ENCODE results near the gene FGFBP1.
A peak's percentile ranks its signal among the peaks of the same experiment; 100 is the strongest.
"Not testable (repeated sequence)": the region's sequence is repeated elsewhere in the genome, so short reads cannot be mapped to it uniquely, and the experiment has no call there.

The FGFBP1 gene

DNA sequence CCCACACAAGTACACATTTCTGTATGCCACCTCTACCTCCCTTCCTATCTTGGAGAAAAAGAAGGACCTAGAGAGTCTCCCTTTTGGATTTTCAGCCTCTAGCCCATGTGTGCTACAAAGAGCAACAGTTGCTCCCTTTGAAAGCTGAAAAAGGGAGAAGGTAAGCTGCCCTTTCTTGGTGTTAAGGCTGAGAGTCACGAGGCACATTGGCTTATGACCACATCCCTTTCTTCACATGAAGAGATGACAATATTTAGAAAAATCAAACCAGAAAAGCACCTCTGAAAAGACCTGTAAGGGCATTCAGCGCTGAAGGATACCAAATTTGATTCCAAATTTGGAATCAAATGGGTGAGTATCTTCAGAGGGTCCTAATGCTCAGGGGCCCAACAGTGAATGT is 6.4 kb upstream of the FGFBP1 start:
- DNase-seq, result no peak

DNA sequence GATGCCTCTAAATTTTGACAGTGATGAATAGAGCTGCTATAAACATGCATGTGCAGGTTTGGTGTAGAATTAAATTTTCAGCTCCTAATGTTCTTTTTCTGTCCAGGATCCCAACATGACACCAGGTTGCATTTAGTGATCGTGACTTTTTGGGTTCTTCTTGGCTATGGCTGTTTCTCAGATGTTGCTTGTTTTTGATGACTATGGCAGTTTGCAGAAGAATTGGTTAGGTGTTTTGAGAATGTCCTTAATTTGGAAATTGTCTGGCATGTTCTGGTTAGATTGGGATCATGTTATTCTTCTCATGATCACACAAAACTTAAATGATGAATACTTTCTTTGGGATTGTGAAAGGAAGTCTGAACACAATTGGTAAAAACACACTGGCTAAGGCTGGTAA is 3.7 kb upstream of the FGFBP1 start:
- no peak for DNase-seq

DNA sequence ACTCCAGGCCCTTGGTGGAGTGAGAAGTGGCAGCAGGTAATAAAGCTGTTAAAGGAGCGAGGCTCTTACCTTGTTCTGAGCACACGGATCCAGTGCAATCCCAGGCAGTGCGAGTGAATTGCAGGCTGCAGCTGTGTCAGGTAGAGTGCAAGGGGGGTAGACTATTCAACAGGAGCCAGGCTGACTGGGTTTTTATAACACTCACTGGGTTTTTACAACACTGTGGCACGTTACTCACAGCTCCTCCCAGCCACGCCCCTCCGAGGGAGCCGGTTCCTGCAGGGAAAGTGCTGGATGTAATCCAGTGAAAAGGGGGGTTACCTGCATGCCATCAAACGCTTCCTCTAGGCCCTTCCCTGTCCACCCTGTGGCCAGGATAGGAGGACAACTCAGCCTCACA is 358 bp downstream of the FGFBP1 start:
- no peak for DNase-seq

DNA sequence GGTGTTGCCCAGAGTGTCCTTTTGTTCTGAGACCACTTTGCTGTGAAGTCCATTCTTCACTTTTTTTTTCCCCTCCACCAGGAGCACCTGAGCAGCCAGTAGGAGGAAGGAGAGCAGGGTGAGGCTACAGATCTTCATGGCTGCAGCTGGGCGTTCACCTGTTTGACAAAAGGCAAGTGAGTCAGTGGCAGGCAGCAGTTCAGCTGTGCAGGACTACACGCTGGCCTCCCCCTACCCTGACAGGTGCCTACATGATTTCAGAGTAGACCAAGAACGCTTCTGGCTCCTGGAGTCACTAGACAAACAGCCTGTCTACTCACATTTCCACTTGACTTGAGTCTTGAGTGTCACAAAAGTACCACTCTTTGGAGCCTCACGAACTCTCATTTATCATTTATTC is 2.0 kb downstream of the FGFBP1 start:
- no peak for DNase-seq

DNA sequence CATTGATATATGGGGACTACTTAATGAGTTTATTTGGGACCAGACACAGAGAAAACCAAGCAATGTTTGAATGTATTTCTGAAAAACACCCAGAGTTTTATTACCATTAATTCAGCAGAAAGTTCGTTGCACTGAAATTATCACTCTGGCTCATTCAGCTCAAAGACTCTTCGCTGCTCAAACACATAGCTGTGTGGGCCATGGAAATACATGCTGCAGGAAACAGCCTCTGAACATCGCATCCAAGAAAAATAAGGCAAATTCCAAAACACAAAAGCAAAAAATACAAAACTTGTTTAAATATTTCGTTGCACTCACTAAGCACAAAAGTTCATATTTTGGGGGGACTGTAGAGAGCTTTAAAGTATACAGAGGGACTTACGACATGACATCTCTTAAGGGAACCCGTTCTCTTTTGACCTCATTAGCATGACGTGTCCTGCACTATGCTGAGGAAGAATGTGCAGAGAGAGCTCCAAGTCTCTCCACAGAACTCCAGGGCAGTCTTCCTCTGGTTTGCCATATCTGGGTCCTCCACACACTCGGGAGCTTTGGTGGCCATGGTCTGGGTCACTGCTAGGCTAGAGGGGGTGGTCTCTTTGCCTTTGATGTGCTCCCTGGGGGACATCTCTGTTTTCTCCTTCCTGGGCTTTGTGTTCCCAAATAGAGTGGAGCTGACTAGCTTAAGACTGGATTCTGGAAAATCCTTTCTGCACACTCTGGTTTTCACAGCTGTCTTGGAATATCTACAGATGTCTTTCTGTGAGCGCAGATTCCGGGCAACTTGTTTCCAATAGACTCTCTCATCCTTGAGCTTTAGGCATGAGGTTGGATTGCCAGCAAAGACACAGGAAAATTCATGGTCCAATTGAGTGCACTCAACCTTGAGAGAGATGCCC is 2.8 kb downstream of the FGFBP1 start:
- DNase-seq, result no peak

DNA sequence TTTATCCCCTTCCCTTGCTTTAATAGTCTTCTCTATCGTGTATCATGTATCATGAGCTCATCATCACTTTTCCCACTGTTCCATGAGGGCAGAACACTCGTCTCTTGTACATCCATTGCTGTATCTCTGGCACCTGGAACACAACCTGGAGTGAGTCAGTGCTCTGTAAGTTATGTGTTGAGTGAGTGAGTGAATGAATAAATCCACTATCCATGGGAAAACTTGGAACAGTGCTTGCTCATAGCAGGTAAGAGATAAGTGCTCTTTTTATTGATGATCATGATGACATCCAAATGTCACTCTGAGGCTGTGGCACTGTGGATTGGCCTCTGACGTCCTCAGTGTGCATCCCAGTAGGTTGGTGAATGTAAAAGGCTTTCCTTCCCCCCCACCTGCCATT is 4.3 kb downstream of the FGFBP1 start:
- DNase-seq, result no peak

DNA sequence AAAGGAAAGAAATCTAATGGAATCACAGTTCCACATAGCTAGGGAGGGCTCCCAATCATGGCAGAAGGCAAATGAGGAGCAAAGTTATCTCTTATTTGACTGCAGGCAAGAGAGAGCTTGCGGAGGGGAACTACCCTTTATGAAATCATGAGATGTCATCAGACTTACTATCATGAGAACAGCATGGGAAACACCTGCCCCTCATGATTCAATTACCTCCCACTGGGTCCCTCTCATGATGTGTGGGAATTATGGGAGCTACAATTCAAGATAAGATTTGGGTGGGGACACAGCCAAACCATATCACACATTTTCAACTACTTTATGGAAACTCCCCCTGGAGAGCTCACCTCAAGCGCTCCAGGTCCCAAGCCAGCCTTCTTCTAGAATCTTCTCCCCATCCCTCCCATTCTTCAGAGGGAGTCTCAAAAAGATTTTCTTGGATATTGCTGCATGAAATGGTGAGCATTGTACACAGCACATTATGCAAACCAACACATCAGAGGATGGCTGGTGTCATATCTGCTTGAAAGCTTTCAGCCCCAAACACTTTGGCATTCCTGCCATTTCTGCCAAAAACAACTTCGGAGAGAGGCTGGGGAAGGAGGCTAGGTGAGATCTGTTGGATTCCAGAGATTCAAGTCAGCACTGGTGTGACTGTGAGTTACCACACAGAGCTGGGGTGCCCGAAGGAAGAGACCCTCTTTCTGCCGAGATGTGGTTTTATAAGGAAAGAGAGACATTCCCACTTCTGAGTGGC is 6.9 kb downstream of the FGFBP1 start:
- peak; percentile 22 for DNase-seq

DNA sequence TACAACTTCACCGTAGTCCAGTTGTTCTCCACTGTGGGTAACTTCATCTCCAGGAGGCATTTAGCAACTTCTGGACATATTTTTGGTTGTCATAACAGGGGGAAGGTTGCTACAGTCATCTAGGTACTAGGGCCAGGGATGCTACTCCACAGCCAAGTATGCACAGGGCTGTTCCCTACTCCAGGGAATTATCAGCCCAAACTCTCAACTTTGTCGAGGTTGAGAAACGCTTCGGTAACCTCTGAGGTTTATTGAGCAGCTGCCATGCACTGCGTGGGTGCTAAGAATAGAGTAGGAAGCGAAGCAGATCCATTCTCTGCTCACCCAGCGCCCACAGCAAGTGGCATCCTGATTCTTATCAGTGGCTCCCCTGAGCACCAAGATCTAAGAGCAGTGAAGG is 8.2 kb downstream of the FGFBP1 start:
- DNase-seq, result no peak

DNA sequence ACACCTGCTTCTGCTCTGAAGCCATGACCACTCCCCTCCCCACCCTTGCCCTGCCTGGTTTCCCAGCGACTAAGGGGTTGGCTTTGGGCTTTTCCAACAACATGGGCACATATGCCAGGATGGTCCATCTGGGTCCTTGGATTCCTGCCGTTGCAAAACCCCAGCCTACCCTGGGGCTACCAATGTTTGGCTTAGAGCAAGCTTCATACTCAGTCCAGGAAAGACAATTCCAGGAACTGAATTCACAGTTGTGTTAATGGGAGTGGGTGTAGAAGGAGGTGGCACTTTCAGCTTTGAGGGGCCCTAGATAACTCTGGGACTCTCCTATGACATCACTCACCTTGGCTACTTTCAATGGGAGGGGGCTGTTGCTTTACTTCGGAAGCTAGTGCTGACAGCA is 9.0 kb downstream of the FGFBP1 start:
- no peak for DNase-seq

DNA sequence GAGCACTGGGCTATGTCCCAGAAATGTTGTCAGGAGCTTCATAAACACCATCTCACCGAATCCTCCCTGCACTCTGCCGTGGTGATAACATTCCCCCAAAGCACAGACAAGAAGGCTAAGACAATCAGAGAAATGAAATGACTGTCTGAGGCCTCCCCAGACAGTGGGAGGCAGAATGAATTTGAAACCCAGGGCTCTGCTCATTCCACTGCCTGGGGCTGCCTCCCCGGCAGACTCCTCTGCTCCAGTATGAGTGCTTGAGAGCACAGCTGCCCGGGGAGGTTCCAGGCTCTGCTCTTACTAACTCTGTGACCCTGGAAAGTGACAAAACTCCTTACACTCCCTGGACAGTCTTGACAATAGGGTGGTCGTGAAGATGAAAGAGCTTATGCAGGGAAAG is 9.7 kb downstream of the FGFBP1 start:
- no peak for DNase-seq

DNA sequence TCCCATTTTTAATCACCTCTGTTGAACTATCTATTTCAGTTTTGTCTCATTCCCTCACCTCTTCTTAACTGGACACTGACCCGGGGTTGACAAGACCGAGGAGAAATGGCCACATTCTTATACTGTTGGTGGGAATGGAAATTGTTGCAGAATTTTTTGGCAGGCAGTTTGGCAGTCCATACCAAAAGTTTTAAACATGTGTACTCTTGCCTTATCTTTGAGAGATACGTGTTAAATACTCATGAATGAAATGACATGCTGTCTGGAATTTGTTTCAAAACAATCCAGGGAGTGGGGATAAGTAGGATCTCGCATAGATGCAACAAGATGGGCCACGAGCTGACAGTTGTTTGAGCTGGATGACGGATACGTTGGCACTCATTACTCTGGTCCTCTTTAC is 12.1 kb downstream of the FGFBP1 start:
- DNase-seq, result no peak

DNA sequence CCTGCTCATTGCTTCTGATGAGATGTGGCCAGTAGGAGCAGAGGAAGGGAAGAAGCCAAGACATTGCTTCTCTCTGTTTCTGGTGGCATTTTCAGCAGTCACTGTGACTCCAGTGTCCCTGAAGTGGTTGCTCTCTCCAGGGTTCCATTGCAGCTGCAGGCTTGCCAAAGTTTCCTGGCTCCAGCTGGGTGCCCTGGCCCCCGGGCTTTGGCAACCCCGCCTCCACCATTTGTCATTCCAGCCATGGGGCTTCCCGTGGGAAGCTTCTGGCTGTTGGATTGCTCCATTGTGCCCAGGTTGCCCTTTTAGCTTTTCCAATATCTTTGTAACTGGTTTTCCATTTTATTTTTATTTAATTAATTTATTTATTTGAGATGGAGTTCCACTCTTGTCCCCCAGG is 12.7 kb downstream of the FGFBP1 start:
- no peak for DNase-seq

DNA sequence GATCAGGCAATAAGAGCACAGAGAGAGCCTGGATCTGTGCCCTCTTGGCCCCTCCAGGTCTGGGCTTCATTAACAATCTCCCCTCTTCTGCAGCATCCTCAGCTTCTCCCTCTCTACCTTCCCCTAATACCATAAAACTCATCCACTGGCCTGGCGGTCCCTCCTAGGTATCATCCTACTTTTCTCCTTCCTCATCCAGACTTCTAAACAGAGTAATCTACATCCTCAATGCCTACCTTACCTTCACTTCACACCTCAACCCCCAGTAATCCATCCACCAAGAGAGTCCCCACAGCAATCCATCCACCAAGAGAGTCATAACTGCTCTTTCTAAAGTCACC is 17.0 kb downstream of the FGFBP1 start:
- DNase-seq, result no peak

DNA sequence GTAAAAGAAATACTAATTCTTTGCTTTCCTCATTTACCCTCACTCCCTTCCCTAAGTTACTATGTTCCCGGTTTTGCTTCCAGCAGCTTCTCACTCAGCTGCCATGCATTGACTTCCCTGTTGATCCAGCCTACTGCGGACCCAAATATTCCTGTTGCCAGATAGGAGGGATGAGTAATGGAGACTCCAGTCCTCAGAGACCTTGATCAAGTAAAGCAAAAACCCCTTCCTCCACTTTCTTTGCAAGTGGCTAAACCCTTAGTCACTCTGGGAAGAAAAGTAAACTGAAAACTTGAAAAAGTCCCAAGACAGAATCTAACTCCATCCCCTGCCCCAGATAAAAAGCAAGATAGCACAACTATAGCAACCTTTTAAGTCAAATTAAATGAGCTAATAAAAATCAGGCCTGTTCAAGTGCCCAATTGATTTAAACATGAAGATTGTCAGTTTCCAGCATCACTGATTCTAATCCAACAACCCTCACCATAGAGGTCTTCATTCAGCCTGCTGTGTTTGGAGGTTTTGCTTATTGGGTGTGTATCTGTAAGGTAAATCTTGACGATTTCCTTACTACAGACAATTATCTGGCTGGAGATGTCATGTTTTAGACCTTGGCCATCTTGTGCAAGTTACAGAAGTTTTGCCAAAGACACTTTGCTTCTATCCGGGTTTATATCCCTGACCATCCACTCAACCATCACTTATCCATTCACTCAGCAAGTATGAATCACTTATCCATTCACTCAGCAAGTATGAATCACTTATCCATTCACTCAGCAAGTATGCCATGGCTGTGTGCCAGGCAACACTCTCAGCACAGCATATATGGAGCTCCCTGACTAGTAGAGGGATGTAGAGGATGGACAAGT is 17.6 kb downstream of the FGFBP1 start:
- DNase-seq, result no peak

DNA sequence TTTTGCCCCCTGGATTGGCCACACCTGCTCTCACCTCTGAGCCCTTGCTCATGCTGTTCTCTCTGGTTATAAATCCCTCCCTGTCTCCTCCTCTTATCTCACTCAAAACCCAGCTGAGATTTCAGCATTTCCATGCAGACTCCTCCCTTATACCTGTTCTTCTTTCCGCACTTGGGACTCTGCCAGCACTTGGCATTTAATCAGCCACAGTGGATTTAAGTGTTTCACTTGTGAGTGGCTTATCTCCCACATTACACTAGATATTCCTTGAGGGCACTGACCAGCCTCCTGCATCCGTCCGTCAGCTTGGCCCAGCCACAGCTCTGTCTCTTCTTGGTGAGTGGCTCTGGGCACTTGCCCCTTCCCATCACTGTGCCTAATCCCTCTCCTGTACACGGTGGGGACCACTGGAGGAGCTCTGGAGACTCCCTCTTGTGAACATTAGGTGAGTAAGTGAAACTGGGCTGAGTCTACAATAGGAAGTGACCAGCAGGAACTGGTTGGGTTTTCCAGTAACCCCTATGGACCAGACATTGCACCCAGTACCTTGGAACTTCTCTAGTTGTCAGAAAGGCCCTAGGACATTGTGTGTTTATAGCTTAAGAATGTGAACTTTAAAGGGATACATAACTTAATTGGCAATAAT is 19.9 kb downstream of the FGFBP1 start:
- DNase-seq, result no peak

DNA sequence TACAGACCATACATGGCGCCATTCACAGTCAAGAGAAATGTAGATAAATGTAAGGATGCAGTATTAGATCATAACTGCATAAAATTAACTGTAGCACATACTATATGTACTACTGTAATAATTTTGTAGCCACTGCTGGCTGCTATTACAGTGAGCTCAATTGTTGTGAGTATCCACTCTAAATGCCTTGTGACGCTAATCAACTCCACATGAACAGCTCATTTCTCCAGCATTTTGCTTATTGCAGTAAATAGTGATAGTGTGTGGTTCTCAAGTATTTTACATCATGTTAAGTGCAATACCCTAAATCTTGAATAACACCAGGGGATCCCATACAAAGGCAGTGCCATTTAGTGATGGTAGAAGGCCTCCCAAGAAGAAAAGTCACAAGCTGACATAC is 21.2 kb downstream of the FGFBP1 start:
- no peak for DNase-seq

DNA sequence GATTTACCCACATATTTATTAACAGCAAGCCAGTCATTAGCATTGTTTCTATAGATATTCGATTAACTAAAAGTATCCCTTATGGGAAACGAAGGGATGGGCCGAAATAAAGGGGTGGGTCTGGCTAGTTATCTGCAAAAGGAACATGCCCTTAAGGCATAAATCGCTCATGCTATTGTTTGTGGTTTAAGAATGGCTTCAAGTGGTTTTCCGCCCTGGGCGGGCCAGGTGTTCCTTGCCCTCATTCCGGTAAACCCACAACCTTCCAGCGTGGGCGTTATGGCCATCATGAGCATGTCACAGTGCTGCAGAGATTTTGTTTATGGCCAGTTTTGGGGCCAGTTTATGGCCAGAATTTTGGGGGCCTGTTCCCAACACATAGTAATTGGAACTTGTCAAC is 22.2 kb downstream of the FGFBP1 start:
- not testable (repeated sequence) for DNase-seq

DNA sequence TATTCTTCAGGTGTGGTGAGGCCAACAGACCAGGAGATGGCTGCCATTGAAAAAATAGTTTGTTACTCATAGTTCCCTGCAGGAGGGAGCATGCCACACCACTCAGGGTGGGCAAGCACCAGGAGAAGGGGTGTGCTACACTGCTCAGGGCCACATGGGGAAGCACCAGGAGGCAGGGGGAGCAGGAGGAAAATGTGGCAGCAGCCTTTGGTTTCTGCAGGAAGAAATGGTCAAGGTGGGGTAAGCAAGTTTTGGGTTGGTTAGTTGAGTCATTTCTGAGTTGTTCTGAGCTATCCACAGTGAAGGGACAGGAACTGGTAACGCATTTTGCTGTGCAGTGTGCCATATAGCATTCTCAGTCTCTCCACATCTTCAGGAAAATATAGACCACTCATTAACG is 23.8 kb downstream of the FGFBP1 start:
- DNase-seq, result no peak

DNA sequence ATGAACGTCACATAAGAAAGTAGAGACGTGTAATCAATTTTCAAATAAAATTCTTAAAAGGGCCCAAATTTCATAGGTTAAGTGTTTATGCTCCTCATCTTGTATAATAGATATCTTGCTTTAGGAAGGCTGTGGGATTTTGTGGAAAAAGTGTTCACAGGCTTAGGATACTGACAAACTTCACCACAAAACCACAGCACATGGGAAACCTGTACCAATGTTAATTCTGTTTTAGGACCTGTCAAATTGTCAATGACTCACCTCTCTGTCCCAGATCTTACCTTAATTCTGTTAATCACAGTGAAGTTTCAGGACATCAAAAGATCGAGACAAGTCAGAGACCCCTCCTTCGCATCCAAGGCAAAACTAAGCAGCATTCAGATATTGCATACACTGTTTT is 24.2 kb downstream of the FGFBP1 start:
- DNase-seq, result no peak

DNA sequence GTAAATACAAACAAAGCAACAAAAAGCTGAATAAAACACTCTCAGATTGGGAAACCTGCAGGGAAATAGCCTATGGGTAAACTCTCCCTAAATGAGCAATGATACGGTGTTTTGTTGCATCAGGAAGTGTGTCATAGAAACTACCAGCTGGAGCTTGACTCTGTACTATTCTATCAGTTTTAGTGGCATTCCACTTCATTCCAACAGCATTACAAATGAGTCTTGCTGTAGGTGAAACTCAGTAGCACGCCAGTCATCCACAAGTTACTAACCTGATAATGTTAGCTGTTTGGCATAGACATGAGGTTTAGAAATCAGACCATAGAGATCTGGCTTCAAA is 24.9 kb downstream of the FGFBP1 start:
- no peak for DNase-seq

DNA sequence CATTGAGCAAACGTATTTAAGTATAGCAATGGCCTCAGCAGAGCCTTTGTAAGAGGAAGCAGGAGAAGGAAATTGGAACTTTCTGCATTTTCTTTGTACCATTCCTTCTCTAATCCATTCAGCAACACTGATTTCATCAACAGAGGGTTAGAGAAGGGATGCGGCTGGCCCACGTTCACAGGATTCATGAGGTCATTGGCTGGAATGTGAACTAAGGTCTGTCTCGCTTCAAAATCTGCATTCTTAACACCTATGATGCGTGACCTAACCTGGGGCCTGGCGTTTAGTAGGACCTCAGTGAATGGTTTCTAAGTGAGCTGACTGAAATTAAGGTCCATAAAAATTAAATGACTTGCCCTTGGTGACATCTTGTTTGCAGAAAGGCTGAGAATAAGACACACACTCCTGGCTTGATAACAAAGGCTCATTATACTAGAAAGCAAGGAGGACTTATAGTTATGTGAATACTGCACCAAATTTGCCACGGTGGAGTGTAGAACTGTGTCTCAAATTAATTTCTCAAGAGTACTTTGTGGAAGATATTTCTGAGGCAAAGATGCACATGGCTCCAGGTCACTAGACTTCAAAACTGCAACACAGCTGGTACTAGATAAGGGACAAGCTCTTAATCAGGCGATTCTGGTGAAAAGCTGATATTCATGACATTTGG is 25.4 kb downstream of the FGFBP1 start:
- DNase-seq, result no peak

DNA sequence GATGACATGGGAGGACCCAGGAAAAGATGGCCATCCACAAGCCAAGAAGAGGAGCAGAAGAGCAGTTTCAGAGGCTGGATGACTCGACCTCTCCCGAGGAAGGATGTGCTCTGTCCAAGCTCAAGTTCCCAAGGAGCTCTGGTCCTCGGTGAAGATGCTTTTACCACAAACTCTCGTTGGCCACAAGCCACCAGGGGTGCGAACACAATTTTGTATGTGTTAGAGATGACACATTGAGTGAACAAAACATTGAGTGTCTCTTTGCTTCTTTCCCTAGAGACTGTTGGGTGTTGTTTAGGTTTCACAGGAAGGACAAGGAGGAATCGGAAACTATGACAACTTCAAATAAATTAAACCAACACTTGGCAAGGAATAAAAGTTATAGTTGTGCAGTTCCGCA is 26.3 kb downstream of the FGFBP1 start:
- no peak for DNase-seq

Data from inflammatory macrophage treated with lipopolysaccharide for 4 hours (primary cell).